Measurements from ENCODE around the gene TSEN15.
A peak's percentile ranks its signal among the peaks of the same experiment; 100 is the strongest.

The TSEN15 gene

GRCh38 chr1:184110272-184111204 lies 59.0 kb downstream of the TSEN15 start:
- DNase-seq = peak; percentile 3 to 11

GRCh38 chr1:184112176-184112948 lies 60.8 kb downstream of the TSEN15 start:
- DNase-seq = no peak

- DNase-seq = no peak
These were observed 61.7 kb downstream of the TSEN15 start for GRCh38 chr1:184113251-184113650.

GRCh38 chr1:184114818-184115398 lies 63.4 kb downstream of the TSEN15 start:
- no peak for DNase-seq

GRCh38 chr1:184116287-184116686 lies 64.8 kb downstream of the TSEN15 start:
- DNase-seq = no peak

- DNase-seq = no peak
These were observed 66.5 kb downstream of the TSEN15 start for GRCh38 chr1:184118046-184118445.
